ENCODE measurements around the gene CPT1C. TPM values are rescaled to one million over a fixed set of nuclear protein-coding genes. Genes with fewer than 3 reads are reported as not detected.

Gene CPT1C
- total RNA-seq, 1 experiment from 2014 or later, result 2.0 TPM

GRCh38 chr19:49687150-49687549 lies 3.8 kb upstream of the CPT1C start:
- Mint-ChIP-seq H3K27ac (ENCODE audit: unreplicated experiment) (no peak overlapping the region), H3K36me3 (ENCODE audit: insufficient read depth, unreplicated experiment) (peaks cover 97% of the 10 kb centered on the region), H3K9me3 (ENCODE audit: unreplicated experiment) (no peaks in the 10 kb centered on the region), H3K27me3 (ENCODE audit: insufficient read depth, unreplicated experiment) (no peaks in the 10 kb centered on the region), H3K4me3 (ENCODE audit: unreplicated experiment) (no peak overlapping the region), H3K4me1 (ENCODE audit: low read depth, unreplicated experiment) (peaks cover 14% of the 10 kb centered on the region)
- H3K9me3 ChIP-seq, result no peaks in the 10 kb centered on the region
- H3K27me3 ChIP-seq (replicated peaks; ENCODE audit: control insufficient read depth, insufficient read depth, low read length), result no peaks in the 10 kb centered on the region
- H3K36me3 ChIP-seq (ENCODE audit: control insufficient read depth, insufficient read depth, low read length), result peaks cover 4% of the 10 kb centered on the region
- intact Hi-C loops (cut with micrococcal nuclease; ENCODE audit: unreplicated experiment), result no loop called here
- ChIA-PET POLR2A (interaction anchor here (0.6 kb wide), 1 partner anchor 658 kb away, joined by 3 read pairs; no protein-coding TSS in a partner anchor), CTCF (interaction anchor here (1.1 kb wide), 1 partner anchor 53 kb away, joined by 3 read pairs; no protein-coding TSS in a partner anchor)
- no peak for DNase-seq
- TF ChIP-seq CTCF (IDR thresholded peaks at IDR 0.05; ENCODE audit: insufficient read depth in 1 of 2, low read depth in 1 of 2, low read length in 1 of 2, severe bottlenecking in 1 of 2, unreplicated experiment in 1 of 2), result no peak
- no peaks in the 10 kb centered on the region for H3K4me1 ChIP-seq
- no peak overlapping the region for H3K4me3 ChIP-seq (ENCODE audit: low read depth, low read length)
- BruUV-seq (replicated peaks), result no TSS peak

GRCh38 chr19:49687566-49688316 lies 3.2 kb upstream of the CPT1C start:
- Mint-ChIP-seq H3K9me3 (ENCODE audit: unreplicated experiment) (no peaks in the 10 kb centered on the region), H3K4me1 (ENCODE audit: low read depth, unreplicated experiment) (peaks cover 14% of the 10 kb centered on the region), H3K27me3 (ENCODE audit: insufficient read depth, unreplicated experiment) (no peaks in the 10 kb centered on the region), H3K27ac (ENCODE audit: unreplicated experiment) (no peak overlapping the region), H3K4me3 (ENCODE audit: unreplicated experiment) (no peak overlapping the region), H3K36me3 (ENCODE audit: insufficient read depth, unreplicated experiment) (peaks cover 97% of the 10 kb centered on the region)
- POLR2A ChIA-PET, result no interaction called here
- intact Hi-C loops (cut with micrococcal nuclease; ENCODE audit: unreplicated experiment), result no loop called here
- CTCF ChIA-PET, result interaction anchor here (1.1 kb wide), 1 partner anchor 53 kb away, joined by 3 read pairs; no protein-coding TSS in a partner anchor
- no TSS peak for BruUV-seq (replicated peaks)
- Histone ChIP-seq H3K27me3 (replicated peaks; ENCODE audit: control insufficient read depth, insufficient read depth, low read length) (no peaks in the 10 kb centered on the region), H3K4me3 (ENCODE audit: low read depth, low read length) (no peak overlapping the region), H3K9me3 (no peaks in the 10 kb centered on the region), H3K36me3 (ENCODE audit: control insufficient read depth, insufficient read depth, low read length) (peaks cover 3% of the 10 kb centered on the region; the same call in 1 of the 2 replicates), H3K4me1 (no peaks in the 10 kb centered on the region)
- no peak for TF ChIP-seq CTCF (IDR thresholded peaks at IDR 0.05; ENCODE audit: insufficient read depth in 1 of 2, low read depth in 1 of 2, low read length in 1 of 2, severe bottlenecking in 1 of 2, unreplicated experiment in 1 of 2)
- no peak for DNase-seq

- CTCF ChIA-PET, result no interaction called here
- no peak for TF ChIP-seq CTCF (IDR thresholded peaks at IDR 0.05; ENCODE audit: insufficient read depth in 1 of 2, low read depth in 1 of 2, low read length in 1 of 2, severe bottlenecking in 1 of 2, unreplicated experiment in 1 of 2)
- no peak for DNase-seq
- Mint-ChIP-seq H3K4me1 (ENCODE audit: low read depth, unreplicated experiment) (peaks cover 14% of the 10 kb centered on the region), H3K27me3 (ENCODE audit: insufficient read depth, unreplicated experiment) (no peaks in the 10 kb centered on the region), H3K36me3 (ENCODE audit: insufficient read depth, unreplicated experiment) (peaks cover 93% of the 10 kb centered on the region), H3K4me3 (ENCODE audit: unreplicated experiment) (no peak overlapping the region), H3K27ac (ENCODE audit: unreplicated experiment) (peak overlapping the region; percentile 67), H3K9me3 (ENCODE audit: unreplicated experiment) (peaks cover 1% of the 10 kb centered on the region)
- Histone ChIP-seq H3K4me1 (no peaks in the 10 kb centered on the region), H3K27me3 (replicated peaks; ENCODE audit: control insufficient read depth, insufficient read depth, low read length) (no peaks in the 10 kb centered on the region), H3K9me3 (no peaks in the 10 kb centered on the region), H3K36me3 (ENCODE audit: control insufficient read depth, insufficient read depth, low read length) (peaks cover 3% of the 10 kb centered on the region; the same call in 1 of the 2 replicates), H3K4me3 (ENCODE audit: low read depth, low read length) (no peak overlapping the region)
- POLR2A ChIA-PET, result no interaction called here
- no TSS peak for BruUV-seq (replicated peaks)
- intact Hi-C loops (cut with micrococcal nuclease; ENCODE audit: unreplicated experiment), result no loop called here
These were observed 2.3 kb upstream of the CPT1C start for GRCh38 chr19:49688531-49689132.
